Measurements from ENCODE around the gene MDGA2. TPM values are rescaled to one million over a fixed set of nuclear protein-coding genes. Genes with fewer than 3 reads are reported as not detected.

The MDGA2 gene
- total RNA-seq, 6 experiments from 2014 or later: 0.17 to 0.53 (median 0.27) TPM; not detected in 3

DNA sequence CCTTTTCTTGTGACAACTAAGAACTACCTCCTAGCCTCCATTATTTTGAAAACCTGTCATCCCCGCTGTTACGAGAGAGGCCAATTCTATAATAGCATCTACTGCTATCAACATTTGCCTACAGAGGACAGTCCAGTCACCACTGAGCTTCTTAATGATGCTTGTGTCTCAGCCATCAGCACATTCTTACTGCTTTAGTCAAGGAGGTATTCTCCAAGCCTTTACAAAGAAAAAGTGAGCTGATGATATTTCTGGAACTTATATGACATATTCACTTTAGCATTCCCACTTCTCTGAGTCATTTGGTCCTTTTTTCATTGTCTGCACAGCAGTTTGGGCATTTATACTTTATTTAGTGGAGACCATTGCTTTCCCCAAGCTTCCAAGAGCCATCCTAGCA, 526.1 kb downstream of the MDGA2 start:
- Histone ChIP-seq H3K27ac (no peak overlapping the region), H3K4me3 (no peak overlapping the region), H3K36me3 (no peaks in the 10 kb centered on the region), H3K9me3 (no peaks in the 10 kb centered on the region), H3K4me1 (no peaks in the 10 kb centered on the region), H3K27me3 (no peaks in the 10 kb centered on the region)
- 100% methylated on average over 2 of the region's 2 CpGs for WGBS (ENCODE audit: insufficient coverage, low coverage, low lambda C conversion rate, missing lambda C conversion rate)
- no peak for TF ChIP-seq POLR2A (IDR thresholded peaks at IDR 0.05)
- TF ChIP-seq, protein P1, sequence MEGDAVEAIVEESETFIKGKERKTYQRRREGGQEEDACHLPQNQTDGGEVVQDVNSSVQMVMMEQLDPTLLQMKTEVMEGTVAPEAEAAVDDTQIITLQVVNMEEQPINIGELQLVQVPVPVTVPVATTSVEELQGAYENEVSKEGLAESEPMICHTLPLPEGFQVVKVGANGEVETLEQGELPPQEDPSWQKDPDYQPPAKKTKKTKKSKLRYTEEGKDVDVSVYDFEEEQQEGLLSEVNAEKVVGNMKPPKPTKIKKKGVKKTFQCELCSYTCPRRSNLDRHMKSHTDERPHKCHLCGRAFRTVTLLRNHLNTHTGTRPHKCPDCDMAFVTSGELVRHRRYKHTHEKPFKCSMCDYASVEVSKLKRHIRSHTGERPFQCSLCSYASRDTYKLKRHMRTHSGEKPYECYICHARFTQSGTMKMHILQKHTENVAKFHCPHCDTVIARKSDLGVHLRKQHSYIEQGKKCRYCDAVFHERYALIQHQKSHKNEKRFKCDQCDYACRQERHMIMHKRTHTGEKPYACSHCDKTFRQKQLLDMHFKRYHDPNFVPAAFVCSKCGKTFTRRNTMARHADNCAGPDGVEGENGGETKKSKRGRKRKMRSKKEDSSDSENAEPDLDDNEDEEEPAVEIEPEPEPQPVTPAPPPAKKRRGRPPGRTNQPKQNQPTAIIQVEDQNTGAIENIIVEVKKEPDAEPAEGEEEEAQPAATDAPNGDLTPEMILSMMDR (IDR thresholded peaks at IDR 0.05): no peak
- ATAC-seq: no peak
- intact Hi-C loops (cut with DNase I): no loop called here
- no peak for DNase-seq

DNA sequence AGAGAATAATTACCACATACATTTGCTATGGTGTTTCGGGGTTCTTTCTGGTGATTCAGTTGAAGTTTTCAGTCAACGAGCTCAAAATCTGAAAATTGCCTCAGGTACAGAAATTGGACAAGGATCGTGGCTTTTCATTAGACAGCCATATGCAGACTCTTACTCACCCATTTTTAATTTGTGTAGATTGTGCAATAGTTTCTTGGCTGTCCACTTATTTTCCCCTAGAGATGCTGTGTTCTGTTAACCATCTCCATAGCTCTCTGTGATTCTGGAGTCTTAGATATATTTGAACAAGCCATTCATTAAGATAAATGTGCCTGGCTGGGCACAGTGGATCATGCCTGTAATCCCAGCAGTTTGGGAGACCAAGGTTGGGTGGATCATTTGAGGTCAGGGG, 526.7 kb downstream of the MDGA2 start:
- WGBS (ENCODE audit: insufficient coverage, low coverage, low lambda C conversion rate, missing lambda C conversion rate): 78% methylated on average over 3 of the region's 3 CpGs
- no peaks in the 10 kb centered on the region for H3K36me3 ChIP-seq
- no peaks in the 10 kb centered on the region for H3K27me3 ChIP-seq
- H3K9me3 ChIP-seq: no peaks in the 10 kb centered on the region
- ATAC-seq (no peak), DNase-seq (no peak)
- intact Hi-C loops (cut with DNase I): no loop called here
- H3K27ac ChIP-seq: no peak overlapping the region
- TF ChIP-seq POLR2A (IDR thresholded peaks at IDR 0.05): no peak
- TF ChIP-seq, protein P1 (IDR thresholded peaks at IDR 0.05): no peak
- H3K4me3 ChIP-seq: no peak overlapping the region
- no peaks in the 10 kb centered on the region for H3K4me1 ChIP-seq

DNA sequence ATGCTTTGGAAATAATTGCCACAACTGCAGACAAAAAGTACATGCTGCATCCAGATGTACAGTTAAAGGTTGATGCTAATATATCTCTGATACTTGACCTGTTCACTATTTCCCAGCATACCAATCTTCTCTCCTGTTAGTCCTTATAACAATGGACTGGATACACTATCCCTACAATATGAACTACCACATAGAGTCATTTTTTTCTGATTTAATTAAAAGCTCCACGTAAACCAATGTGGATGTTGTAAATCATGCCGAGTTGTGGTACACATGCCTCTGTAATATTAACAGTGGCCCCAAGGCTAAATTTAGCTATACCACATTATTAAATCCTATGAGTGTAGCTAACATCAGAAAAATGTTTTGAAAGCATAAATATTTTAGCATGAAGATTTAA, 554.8 kb downstream of the MDGA2 start:
- Histone ChIP-seq H3K9me3 (no peaks in the 10 kb centered on the region), H3K36me3 (no peaks in the 10 kb centered on the region), H3K27ac (no peak overlapping the region), H3K4me1 (no peaks in the 10 kb centered on the region), H3K4me3 (no peak overlapping the region), H3K27me3 (no peaks in the 10 kb centered on the region)
- WGBS (ENCODE audit: insufficient coverage, low coverage, low lambda C conversion rate, missing lambda C conversion rate): 45% methylated on average over 2 of the region's 2 CpGs
- DNase-seq (no peak), ATAC-seq (no peak)
- intact Hi-C loops (cut with DNase I): no loop called here
- TF ChIP-seq POLR2A (IDR thresholded peaks at IDR 0.05): no peak
- TF ChIP-seq, protein P1 (IDR thresholded peaks at IDR 0.05): no peak

DNA sequence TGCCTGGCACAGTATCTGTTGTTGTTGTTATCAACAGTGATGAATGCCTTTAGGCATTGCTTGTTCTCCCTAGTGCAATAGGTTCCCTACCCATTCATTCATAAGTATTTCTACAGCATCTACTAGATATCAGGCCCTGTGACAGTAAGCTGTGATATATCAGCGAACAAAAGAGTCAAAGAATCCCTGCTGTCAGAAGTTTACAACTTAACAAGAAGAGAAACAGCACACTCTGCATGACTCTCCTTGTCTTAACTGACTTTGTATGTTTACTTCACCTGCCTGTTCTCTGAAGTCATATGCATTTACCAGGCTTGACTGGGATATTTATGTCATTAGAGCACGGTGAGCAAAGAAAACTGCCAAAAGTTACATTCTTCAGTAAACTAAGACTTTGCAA, 571.6 kb downstream of the MDGA2 start:
- WGBS (ENCODE audit: insufficient coverage, low coverage, low lambda C conversion rate, missing lambda C conversion rate): 42% methylated on average over 2 of the region's 2 CpGs
- intact Hi-C loops (cut with DNase I): no loop called here

More for the DNA sequence above, 571.6 kb downstream of the MDGA2 start:
- Histone ChIP-seq H3K4me3 (no peak overlapping the region), H3K27ac (no peak overlapping the region), H3K9me3 (no peaks in the 10 kb centered on the region), H3K27me3 (no peaks in the 10 kb centered on the region), H3K36me3 (no peaks in the 10 kb centered on the region), H3K4me1 (no peaks in the 10 kb centered on the region)
- DNase-seq (no peak), ATAC-seq (no peak)
- TF ChIP-seq POLR2A (IDR thresholded peaks at IDR 0.05): no peak
- TF ChIP-seq, protein P1 (IDR thresholded peaks at IDR 0.05): no peak

Measured in right lobe of liver (tissue), 6 donors.